Naive thymus-derived CD4-positive, alpha-beta T cell (primary cell): ENCODE results near the gene MAP7D2. TPM values are rescaled to one million over a fixed set of nuclear protein-coding genes. Genes with fewer than 3 reads are reported as not detected.

ENCODE experiments used
- ATAC-seq: fragments of 150-1000 bp; cut with Tn5 transposase; 2 replicates; pipeline ENCODE4 v1.10.0; 2021; ENCODE audit warnings: mild to moderate bottlenecking, moderate library complexity
- CTCF ChIA-PET: fragments of 350-600 bp; sonication (Branson Sonifier 250); formaldehyde crosslinking; loops from one replicate; lab custom pipeline; 2021; ENCODE audit warnings: antibody characterized with exemption; lab: Charles Lee
- POLR2A ChIA-PET: fragments of 350-600 bp; sonication (Branson Sonifier 250); formaldehyde crosslinking; loops from one replicate; lab custom pipeline; 2021; ENCODE audit warnings: antibody characterized with exemption, inconsistent platforms; lab: Charles Lee
- DNase-seq, 9 donors: peaks; one replicate each; pipeline versions ENCODE4 v3.0.0 to v3.0.0-alpha.2; 2020 to 2022; ENCODE audit warnings: mixed read lengths in 1 of 9
- H3K27ac ChIP-seq: one replicate; pipeline ENCODE4 v1.7.0; 2013; ENCODE audit warnings: mild to moderate bottlenecking, low read depth, low read length, moderate library complexity
- H3K27me3 ChIP-seq, 2 donors: one replicate each; pipeline ENCODE4 v1.7.0; 2013; ENCODE audit warnings: low read length in 2 of 2, mild to moderate bottlenecking in 2 of 2, moderate library complexity in 2 of 2; ENCODE audit not compliant: control insufficient read depth in 2 of 2, insufficient read depth in 2 of 2
- H3K36me3 ChIP-seq, 3 experiments: 1 replicate in 2 of 3; 2 replicates in 1 of 3; pipeline ENCODE4 v1.7.0; 2013; ENCODE audit warnings: low read length in 3 of 3, mild to moderate bottlenecking in 3 of 3, moderate library complexity in 1 of 3; ENCODE audit not compliant: insufficient read depth in 3 of 3, control insufficient read depth in 2 of 3
- H3K4me1 ChIP-seq, 2 donors: one replicate each; pipeline ENCODE4 v1.7.0; 2013; ENCODE audit warnings: low read length in 2 of 2, mild to moderate bottlenecking in 2 of 2, moderate library complexity in 1 of 2; ENCODE audit not compliant: control insufficient read depth in 2 of 2, insufficient read depth in 2 of 2
- H3K4me3 ChIP-seq: 2 replicates; pipeline ENCODE4 v1.7.0; 2013; ENCODE audit warnings: mild to moderate bottlenecking, low read length
- H3K9me3 ChIP-seq, 3 experiments: 1 replicate in 2 of 3; 2 replicates in 1 of 3; pipeline ENCODE4 v1.7.0; 2013; ENCODE audit warnings: low read length in 3 of 3; ENCODE audit not compliant: control insufficient read depth in 2 of 3
- H3K27ac Mint-ChIP-seq, 9 donors: one replicate each; pipeline ENCODE4 v1.8.0; 2020 to 2022; ENCODE audit warnings: mixed read lengths in 9 of 9, mild to moderate bottlenecking in 8 of 9, moderate library complexity in 5 of 9, inconsistent platforms in 2 of 9
- H3K27me3 Mint-ChIP-seq, 5 donors: one replicate each; pipeline ENCODE4 v1.8.0; 2021 to 2022; ENCODE audit warnings: mixed read lengths in 5 of 5, mild to moderate bottlenecking in 1 of 5
- H3K36me3 Mint-ChIP-seq, 5 donors: one replicate each; pipeline ENCODE4 v1.8.0; 2020 to 2022; ENCODE audit warnings: mixed read lengths in 5 of 5, mild to moderate bottlenecking in 3 of 5, inconsistent platforms in 1 of 5
- H3K4me1 Mint-ChIP-seq, 7 donors: one replicate each; pipeline ENCODE4 v1.8.0; 2020 to 2022; ENCODE audit warnings: mixed read lengths in 7 of 7, mild to moderate bottlenecking in 3 of 7, inconsistent platforms in 1 of 7
- H3K4me3 Mint-ChIP-seq, 10 donors: one replicate each; pipeline ENCODE4 v1.8.0; 2020 to 2022; ENCODE audit warnings: mild to moderate bottlenecking in 10 of 10, mixed read lengths in 10 of 10, moderate library complexity in 6 of 10, inconsistent platforms in 2 of 10
- H3K9me3 Mint-ChIP-seq, 11 donors: one replicate each; pipeline ENCODE4 v1.8.0; 2020 to 2022; ENCODE audit warnings: mixed read lengths in 11 of 11, mild to moderate bottlenecking in 4 of 11, inconsistent platforms in 1 of 11, moderate library complexity in 1 of 11
- intact Hi-C, 2 donors: fragments of 100-400 bp; cut with micrococcal nuclease; formaldehyde crosslinking; loops; one replicate each; pipeline ENCODE4 v1.15.1; 2023
- microRNA-seq: library from miRNA; unstranded; fragments of <30 nt; microRNA quantifications from one replicate; pipeline ENCODE4 v1.2.0, GENCODE V29; 2022; ENCODE audit warnings: borderline microRNAs expressed
- polyA plus RNA-seq, 2 donors: library from polyadenylated mRNA; unstranded; fragments of 300-500 nt; fragmentation: Illumina TruSeq; gene quantifications; one replicate each; pipeline ENCODE4 v1.2.3, GENCODE V29; 2021
- total RNA-seq, 6 experiments: library from RNA in 5 of 6; stranded (reverse) in 5 of 6; gene quantifications; 1 replicate in 5 of 6; 2 replicates in 1 of 6; pipeline ENCODE4 v1.2.3 and lab custom pipeline; 2021 to 2026

MAP7D2 gene
- total and polyA plus RNA-seq, 7 experiments from 2014 or later = 0.13 to 0.22 (median 0.15) TPM; not detected in 2

DNA sequence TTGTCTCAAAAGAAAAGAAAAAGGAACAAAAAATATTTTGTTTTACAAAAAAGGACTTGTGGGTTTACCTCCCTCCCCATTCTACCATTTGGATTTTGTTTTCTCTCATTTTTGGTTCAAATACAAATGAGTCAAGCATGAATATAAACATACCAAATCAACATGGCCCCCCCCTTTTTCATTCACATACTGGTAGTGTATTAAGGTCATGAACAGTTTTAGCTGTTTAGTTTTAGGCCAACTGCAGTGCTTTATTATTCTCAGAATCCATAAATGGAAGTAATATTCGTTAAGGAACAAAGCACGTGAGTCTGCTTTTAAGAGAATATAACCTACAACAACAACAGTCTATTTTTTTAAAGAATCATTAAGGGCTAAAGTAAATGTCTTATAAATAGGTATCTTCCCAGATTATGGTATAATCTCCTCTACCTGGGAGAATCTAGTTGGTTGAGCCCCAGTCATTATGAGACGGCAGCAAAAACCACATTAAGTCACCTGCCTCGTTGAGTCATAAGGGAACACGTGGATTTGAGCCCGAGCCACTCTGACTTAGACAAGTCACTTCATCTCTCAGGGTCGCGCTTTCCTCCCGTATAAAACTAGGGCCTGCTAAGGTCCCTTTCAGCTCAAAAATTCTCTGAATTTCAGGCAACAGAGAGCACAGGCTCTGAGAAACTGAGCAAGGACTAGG is 152.5 kb downstream of the MAP7D2 start:
- no peak overlapping the region for H3K4me3 Mint-ChIP-seq
- H3K27me3 ChIP-seq = no peaks in the 10 kb centered on the region
- no peak overlapping the region for H3K27ac ChIP-seq
- intact Hi-C loops = no loop called here
- no peaks in the 10 kb centered on the region for H3K4me1 ChIP-seq
- H3K36me3 Mint-ChIP-seq = peaks cover 0 to 24% (median 13%) of the 10 kb centered on the region in 5 donors
- H3K27me3 Mint-ChIP-seq = no peaks in the 10 kb centered on the region
- H3K9me3 ChIP-seq = no peaks in the 10 kb centered on the region
- ChIA-PET CTCF (no interaction called here), POLR2A (no interaction called here)
- H3K9me3 Mint-ChIP-seq = no peaks in the 10 kb centered on the region
- DNase-seq (peak in 1 of 9 donors; percentile 33), ATAC-seq (no peak)
- peaks cover 0 to 15% (median 2%) of the 10 kb centered on the region in 7 donors for H3K4me1 Mint-ChIP-seq
- H3K27ac Mint-ChIP-seq = no peak overlapping the region
- H3K36me3 ChIP-seq = peaks cover 0 to 3% (median 0%) of the 10 kb centered on the region in 3 experiments
- no peak overlapping the region for H3K4me3 ChIP-seq

DNA sequence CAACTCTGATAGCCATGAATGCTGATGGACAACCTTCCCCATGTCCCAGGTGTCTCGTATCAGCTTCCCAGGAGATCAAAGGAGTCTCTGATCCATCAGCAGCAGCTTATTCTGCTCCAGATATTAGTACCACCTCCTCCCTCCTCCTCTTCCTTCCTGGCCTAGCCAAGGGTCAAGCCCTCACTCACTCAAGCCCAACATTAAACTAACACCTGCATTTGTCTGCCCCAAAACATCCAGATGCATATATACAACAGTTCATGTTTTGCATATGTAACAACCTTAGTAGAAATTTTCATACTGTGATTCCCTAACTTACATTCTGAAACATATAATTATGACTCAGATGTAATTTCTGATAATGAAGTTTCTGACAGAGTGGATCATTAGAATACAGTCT is 155.8 kb downstream of the MAP7D2 start:
- DNase-seq (no peak), ATAC-seq (no peak)
- CTCF ChIA-PET = no interaction called here
- Mint-ChIP-seq H3K36me3 (peaks cover 0 to 19% (median 13%) of the 10 kb centered on the region in 5 donors), H3K4me1 (peaks cover 0 to 12% (median 4%) of the 10 kb centered on the region in 7 donors), H3K9me3 (no peaks in the 10 kb centered on the region), H3K4me3 (no peak overlapping the region), H3K27me3 (no peaks in the 10 kb centered on the region), H3K27ac (no peak overlapping the region)
- Histone ChIP-seq H3K4me3 (no peak overlapping the region), H3K36me3 (peaks cover 0 to 3% (median 0%) of the 10 kb centered on the region in 3 experiments), H3K27ac (no peak overlapping the region), H3K4me1 (no peaks in the 10 kb centered on the region), H3K27me3 (no peaks in the 10 kb centered on the region), H3K9me3 (no peaks in the 10 kb centered on the region)
- POLR2A ChIA-PET = no interaction called here
- intact Hi-C loops = no loop called here

DNA sequence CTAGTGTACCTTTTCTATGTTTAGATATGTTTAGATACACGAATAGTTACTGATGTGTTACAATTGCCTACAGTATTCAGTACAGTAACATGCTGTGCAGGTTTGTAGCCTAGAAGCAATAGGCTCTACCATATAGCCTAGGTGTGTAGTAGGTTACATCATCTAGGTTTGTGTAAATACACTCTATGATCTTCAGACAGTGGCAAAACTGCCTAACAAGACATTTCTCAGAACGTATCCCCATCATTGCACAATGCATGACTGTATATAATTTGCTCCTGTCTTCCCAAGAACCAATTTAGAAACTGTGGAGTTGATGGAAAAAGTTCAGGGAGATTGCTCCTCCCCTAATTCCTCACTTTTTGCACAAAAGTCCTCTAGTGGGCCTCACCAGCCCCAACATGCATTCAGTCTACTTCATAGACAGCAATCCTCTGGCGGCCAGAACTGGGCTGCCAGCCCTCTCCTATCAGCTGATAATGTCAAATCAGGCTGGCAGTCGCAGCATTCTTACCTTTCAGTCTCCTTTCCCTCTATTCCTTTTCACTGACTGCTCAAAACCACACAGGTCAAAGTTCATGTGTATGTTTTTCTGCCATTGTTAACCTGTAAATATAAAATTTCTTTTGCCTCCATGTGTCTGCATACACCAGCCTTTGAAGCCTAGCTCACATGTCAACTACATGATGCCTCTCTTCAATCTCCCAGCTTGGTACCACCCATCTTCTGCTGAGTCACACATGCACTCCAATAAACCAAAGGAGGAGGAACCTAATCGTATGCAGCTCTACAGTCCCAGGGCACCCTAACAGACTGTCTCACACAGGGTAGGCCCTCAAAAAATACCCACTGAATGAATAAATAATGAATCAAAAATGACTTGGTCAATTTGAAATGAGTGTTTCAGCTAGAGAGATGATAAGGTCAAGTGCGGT is 157.9 kb downstream of the MAP7D2 start:
- H3K4me1 Mint-ChIP-seq = peaks cover 0 to 10% (median 3%) of the 10 kb centered on the region in 7 donors
- DNase-seq (no peak), ATAC-seq (no peak)
- H3K27ac ChIP-seq = no peak overlapping the region
- H3K9me3 Mint-ChIP-seq = no peaks in the 10 kb centered on the region
- H3K27ac Mint-ChIP-seq = no peak overlapping the region
- H3K27me3 ChIP-seq = no peaks in the 10 kb centered on the region
- H3K36me3 Mint-ChIP-seq = peaks cover 0 to 14% (median 5%) of the 10 kb centered on the region in 5 donors
- intact Hi-C loops = no loop called here
- H3K4me3 ChIP-seq = no peak overlapping the region
- H3K36me3 ChIP-seq = no peaks in the 10 kb centered on the region
- H3K9me3 ChIP-seq = no peaks in the 10 kb centered on the region
- POLR2A ChIA-PET = no interaction called here
- H3K4me3 Mint-ChIP-seq = no peak overlapping the region
- CTCF ChIA-PET = interaction anchor here (0.7 kb wide), 1 partner anchor 54 kb away, joined by 3 read pairs; no protein-coding TSS in a partner anchor
- H3K4me1 ChIP-seq = no peaks in the 10 kb centered on the region
- no peaks in the 10 kb centered on the region for H3K27me3 Mint-ChIP-seq

DNA sequence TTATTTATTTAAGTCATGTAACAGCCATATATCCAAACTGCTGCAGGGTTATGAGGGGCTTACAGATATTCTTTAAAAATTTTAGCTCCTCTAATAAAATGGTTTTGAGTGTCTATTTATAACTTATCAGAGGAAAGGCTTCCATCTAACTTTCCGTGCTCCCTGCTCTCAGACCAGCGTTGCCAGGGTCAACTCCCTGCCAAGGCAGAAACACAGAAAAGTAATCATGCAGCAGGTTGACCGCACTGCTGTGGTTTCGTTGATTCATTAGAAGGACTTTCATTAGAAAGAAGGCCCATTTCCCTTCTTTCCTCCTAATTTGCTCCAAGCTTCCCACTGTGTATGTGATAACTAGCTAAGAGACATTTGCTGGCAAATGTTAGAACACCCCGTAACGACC is 159.8 kb downstream of the MAP7D2 start:
- no peaks in the 10 kb centered on the region for H3K27me3 Mint-ChIP-seq

More for the DNA sequence above, 159.8 kb downstream of the MAP7D2 start:
- intact Hi-C loops = no loop called here
- H3K27me3 ChIP-seq = no peaks in the 10 kb centered on the region
- no peak overlapping the region for H3K27ac Mint-ChIP-seq
- H3K9me3 Mint-ChIP-seq = no peaks in the 10 kb centered on the region
- DNase-seq (no peak), ATAC-seq (no peak)
- CTCF ChIA-PET = no interaction called here
- H3K9me3 ChIP-seq = no peaks in the 10 kb centered on the region
- no peak overlapping the region for H3K4me3 ChIP-seq
- no peaks in the 10 kb centered on the region for H3K36me3 ChIP-seq
- H3K4me1 Mint-ChIP-seq = peaks cover 0 to 10% (median 3%) of the 10 kb centered on the region in 7 donors
- H3K36me3 Mint-ChIP-seq = peaks cover 0 to 19% (median 11%) of the 10 kb centered on the region in 5 donors
- POLR2A ChIA-PET = no interaction called here
- no peaks in the 10 kb centered on the region for H3K4me1 ChIP-seq
- no peak overlapping the region for H3K4me3 Mint-ChIP-seq
- H3K27ac ChIP-seq = no peak overlapping the region

Small RNA genes lying within 50 kb of the gene (microRNA-seq; reads per million reads assigned to microRNA genes)
- 2.1 reads per million for gene MIR23C

Other genes starting within 250 kb of the MAP7D2 start
- 100 to 1,000 TPM; 103 to 130 (median 129) TPM for gene SH3KBP1, start 229.3 kb downstream of the MAP7D2 start, total RNA-seq
- gene SH3KBP1, start 229.3 kb downstream of the MAP7D2 start, polyA plus RNA-seq = 100 to 1,000 TPM; 137 to 183 TPM
- gene BCLAF3, start 125.8 kb downstream of the MAP7D2 start, total RNA-seq = 10 to 100 TPM in 3 of 5 experiments, 1 to 10 TPM in 2; 6.2 to 14.1 (median 11.7) TPM
- 1 to 10 TPM; 2.3 to 2.6 TPM for gene BCLAF3, start 125.8 kb downstream of the MAP7D2 start, polyA plus RNA-seq
- 10 to 100 TPM; 40.2 to 67.5 (median 51.6) TPM for gene EIF1AX, start 24.9 kb upstream of the MAP7D2 start, total RNA-seq
- gene EIF1AX, start 24.9 kb upstream of the MAP7D2 start, polyA plus RNA-seq = 100 to 1,000 TPM in 1 of 2 donors, 10 to 100 TPM in 1; 94.4 to 133 TPM
- 10 to 100 TPM; 59.9 to 77.9 (median 72.6) TPM for gene RPS6KA3, start 150.0 kb upstream of the MAP7D2 start, total RNA-seq
- gene RPS6KA3, start 150.0 kb upstream of the MAP7D2 start, polyA plus RNA-seq = 10 to 100 TPM; 25.2 to 28.6 TPM